HL-60 (cell line): ENCODE results near the gene KCNJ1.

ENCODE experiments used
- DNase-seq, 2 experiments: peaks; one replicate each; pipeline ENCODE4 v3.0.0-alpha.2; 2010 to 2020; ENCODE audit warnings: low read depth in 1 of 2, low spot score in 1 of 2
- H3K27ac ChIP-seq: fragments of 250-450 bp; sonication (Bioruptor Pico); replicated peaks from 2 replicates; pipeline ENCODE4 v1.5.1; 2020; ENCODE audit warnings: mild to moderate bottlenecking, moderate library complexity
- H3K27me3 ChIP-seq: fragments of 250-450 bp; sonication (Bioruptor Pico); 2 replicates; pipeline ENCODE4 v1.5.1; 2021; ENCODE audit warnings: mild to moderate bottlenecking, moderate library complexity; ENCODE audit not compliant: insufficient read depth, poor library complexity, severe bottlenecking
- H3K4me3 ChIP-seq: replicated peaks from 2 replicates; pipeline ENCODE4 v1.5.1; 2011; ENCODE audit warnings: mild to moderate bottlenecking, control low read depth, low read length; ENCODE audit not compliant: insufficient read depth
- GABPA ChIP-seq: IDR thresholded peaks from 2 replicates; pipeline ENCODE4 v1.6.1; 2012; ENCODE audit warnings: low read depth
- SPI1 ChIP-seq: IDR thresholded peaks from 2 replicates; pipeline ENCODE4 v1.6.1; 2012; ENCODE audit warnings: low read depth, mild to moderate bottlenecking, borderline replicate concordance
- TF ChIP-seq, protein P1 (sequence below): IDR thresholded peaks from 2 replicates; pipeline ENCODE4 v1.6.1; 2012; ENCODE audit warnings: low read depth; ENCODE audit not compliant: insufficient replicate concordance
- TF ChIP-seq, protein P2 (sequence below): IDR thresholded peaks from one replicate; pipeline ENCODE4 v1.5.1; 2011; ENCODE audit warnings: low read length, control low read depth, inconsistent platforms; ENCODE audit not compliant: insufficient read depth

Gene KCNJ1

DNA sequence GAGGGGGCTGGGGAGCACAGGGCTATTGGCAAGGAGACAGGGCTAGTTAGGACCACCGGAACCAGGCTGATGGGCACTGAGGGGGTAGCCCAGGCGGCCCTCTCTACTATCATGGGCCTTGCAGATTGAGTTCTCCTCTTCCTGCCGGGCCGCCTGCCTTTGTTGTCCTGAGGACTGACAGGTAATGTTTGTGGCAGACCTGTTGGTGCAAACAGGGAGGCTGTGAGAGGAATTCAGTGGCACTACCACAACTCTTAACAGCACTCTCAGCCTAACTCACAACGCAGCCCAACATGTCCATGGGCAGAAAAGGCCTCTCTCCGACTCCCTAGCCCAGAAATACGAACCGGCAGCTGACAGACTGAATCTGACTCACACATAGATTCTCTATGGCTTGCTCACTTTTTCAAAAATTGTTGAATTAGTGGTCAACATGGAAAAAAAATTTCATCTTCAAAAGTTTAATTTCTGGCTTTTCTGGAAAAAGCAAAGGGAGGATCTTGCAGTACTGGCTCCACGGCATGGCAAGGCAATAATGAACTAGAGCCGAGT is 35.5 kb upstream of the KCNJ1 start:
- Histone ChIP-seq H3K27me3 (peaks cover 30% of the 10 kb centered on the region), H3K27ac (no peak overlapping the region)
- DNase-seq = no peak

DNA sequence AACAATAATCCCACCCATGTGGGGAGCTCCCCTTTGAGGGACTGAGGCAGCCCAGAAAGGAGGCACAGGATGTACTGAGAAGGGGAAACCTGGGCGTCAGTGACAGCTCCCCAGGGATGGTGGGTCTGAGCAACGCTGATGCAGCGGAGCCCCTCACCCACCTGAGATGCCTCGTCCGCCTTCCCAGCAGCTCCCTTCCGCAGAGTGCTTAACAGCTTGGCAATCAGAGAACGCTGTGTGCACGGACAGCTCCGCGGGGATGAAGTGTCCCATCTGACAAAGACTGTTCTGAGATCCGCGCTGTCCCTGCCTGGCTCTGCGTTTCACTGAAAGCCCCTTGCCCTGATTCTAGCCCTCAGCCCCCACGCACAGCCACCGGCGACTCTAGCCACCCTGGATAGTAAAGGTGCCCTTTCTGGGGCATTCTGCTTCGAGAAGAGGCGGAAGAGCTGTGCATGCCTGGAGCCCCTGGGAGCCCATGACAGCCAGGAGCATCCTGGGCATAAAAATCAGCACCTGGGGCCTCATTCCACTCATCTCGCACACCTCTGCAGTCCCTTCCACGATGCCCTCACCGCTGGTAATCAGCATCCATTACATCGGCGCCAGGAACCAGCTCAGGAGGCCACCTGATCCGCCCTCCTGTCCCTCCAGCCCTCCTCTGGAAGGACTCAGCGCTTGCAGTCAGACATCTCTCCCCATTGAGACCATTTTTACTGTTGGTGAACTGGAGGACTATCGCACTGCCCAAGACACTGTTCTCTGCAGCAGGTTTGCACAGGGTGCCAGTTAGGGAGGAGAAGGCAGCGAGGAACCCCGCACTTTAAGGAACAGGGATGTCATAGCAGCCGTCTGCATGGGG is 34.8 kb upstream of the KCNJ1 start:
- TF ChIP-seq GABPA (no peak), SPI1 (no peak)
- TF ChIP-seq, protein P1, sequence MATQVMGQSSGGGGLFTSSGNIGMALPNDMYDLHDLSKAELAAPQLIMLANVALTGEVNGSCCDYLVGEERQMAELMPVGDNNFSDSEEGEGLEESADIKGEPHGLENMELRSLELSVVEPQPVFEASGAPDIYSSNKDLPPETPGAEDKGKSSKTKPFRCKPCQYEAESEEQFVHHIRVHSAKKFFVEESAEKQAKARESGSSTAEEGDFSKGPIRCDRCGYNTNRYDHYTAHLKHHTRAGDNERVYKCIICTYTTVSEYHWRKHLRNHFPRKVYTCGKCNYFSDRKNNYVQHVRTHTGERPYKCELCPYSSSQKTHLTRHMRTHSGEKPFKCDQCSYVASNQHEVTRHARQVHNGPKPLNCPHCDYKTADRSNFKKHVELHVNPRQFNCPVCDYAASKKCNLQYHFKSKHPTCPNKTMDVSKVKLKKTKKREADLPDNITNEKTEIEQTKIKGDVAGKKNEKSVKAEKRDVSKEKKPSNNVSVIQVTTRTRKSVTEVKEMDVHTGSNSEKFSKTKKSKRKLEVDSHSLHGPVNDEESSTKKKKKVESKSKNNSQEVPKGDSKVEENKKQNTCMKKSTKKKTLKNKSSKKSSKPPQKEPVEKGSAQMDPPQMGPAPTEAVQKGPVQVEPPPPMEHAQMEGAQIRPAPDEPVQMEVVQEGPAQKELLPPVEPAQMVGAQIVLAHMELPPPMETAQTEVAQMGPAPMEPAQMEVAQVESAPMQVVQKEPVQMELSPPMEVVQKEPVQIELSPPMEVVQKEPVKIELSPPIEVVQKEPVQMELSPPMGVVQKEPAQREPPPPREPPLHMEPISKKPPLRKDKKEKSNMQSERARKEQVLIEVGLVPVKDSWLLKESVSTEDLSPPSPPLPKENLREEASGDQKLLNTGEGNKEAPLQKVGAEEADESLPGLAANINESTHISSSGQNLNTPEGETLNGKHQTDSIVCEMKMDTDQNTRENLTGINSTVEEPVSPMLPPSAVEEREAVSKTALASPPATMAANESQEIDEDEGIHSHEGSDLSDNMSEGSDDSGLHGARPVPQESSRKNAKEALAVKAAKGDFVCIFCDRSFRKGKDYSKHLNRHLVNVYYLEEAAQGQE = no peak
- DNase-seq = no peak
- no peak overlapping the region for H3K4me3 ChIP-seq
- H3K27me3 ChIP-seq = peaks cover 26% of the 10 kb centered on the region
- H3K27ac ChIP-seq = no peak overlapping the region

More for the DNA sequence above, 35.5 kb upstream of the KCNJ1 start:
- TF ChIP-seq SPI1 (no peak), GABPA (no peak)
- TF ChIP-seq, protein P2, sequence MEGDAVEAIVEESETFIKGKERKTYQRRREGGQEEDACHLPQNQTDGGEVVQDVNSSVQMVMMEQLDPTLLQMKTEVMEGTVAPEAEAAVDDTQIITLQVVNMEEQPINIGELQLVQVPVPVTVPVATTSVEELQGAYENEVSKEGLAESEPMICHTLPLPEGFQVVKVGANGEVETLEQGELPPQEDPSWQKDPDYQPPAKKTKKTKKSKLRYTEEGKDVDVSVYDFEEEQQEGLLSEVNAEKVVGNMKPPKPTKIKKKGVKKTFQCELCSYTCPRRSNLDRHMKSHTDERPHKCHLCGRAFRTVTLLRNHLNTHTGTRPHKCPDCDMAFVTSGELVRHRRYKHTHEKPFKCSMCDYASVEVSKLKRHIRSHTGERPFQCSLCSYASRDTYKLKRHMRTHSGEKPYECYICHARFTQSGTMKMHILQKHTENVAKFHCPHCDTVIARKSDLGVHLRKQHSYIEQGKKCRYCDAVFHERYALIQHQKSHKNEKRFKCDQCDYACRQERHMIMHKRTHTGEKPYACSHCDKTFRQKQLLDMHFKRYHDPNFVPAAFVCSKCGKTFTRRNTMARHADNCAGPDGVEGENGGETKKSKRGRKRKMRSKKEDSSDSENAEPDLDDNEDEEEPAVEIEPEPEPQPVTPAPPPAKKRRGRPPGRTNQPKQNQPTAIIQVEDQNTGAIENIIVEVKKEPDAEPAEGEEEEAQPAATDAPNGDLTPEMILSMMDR = no peak
- no peak overlapping the region for H3K4me3 ChIP-seq

DNA sequence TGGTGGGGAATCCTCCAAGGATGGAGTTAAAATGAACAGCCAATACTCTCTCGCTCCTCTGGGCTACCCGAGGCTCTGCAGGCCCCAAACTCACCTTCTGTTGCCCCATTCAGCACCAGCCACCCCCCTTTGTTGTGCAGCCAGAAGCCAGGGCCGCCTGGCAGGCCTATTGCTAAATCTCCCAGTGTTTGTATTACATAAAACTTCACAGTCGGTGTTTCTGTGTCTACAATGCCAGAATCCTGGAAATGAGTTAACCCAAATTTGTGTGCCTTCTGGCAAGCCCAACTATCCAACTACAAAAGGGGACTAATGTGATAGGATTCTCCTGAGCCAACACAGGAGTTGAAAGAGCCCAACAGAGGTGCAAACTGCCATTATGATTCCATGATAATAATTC is 33.4 kb upstream of the KCNJ1 start:
- no peak overlapping the region for H3K27ac ChIP-seq
- H3K4me3 ChIP-seq = no peak overlapping the region
- no peak for DNase-seq
- H3K27me3 ChIP-seq = peaks cover 21% of the 10 kb centered on the region
- no peak for TF ChIP-seq SPI1

DNA sequence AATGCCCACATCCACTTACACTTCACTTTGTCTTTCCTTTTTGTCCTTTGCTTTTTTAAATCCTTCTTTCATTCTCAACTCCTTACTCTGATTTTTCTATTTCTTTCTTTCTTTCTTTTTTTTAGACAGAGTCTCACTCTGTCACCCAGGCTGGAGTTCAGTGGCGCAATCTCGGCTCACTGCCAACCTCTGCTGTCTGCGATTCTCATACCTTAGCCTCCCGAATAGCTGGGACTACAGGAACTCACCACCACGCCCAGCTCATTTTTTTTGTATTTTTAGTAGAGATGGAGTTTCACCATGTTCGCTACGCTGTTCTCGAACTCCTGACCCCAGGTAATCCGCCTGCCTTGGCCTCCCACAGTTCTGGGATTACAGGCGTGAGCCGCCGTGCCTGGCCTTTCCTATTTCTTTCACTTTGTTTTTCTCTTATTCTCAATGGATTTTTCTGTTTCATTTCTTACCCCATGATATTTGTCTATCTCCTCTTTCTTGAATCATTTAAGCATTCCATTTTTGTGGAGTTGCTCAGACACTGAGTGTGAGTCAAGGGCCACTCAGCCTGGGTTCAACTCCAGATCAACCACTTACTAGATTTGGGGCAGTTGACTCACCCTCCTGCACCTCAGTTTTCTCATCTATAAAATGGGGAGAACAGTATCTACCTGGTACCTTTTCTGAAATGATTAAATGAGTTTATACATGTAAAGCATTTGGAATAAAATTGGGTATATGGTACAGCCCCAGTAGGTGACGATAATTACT is 31.7 kb upstream of the KCNJ1 start:
- DNase-seq = no peak
- Histone ChIP-seq H3K27me3 (peaks cover 13% of the 10 kb centered on the region), H3K27ac (no peak overlapping the region), H3K4me3 (no peak overlapping the region)
- TF ChIP-seq, protein P2 = no peak
- TF ChIP-seq, protein P1 = no peak
